IMR-90 (cell line): Measurements from ENCODE around the gene RASL10B. TPM values are rescaled to one million over a fixed set of nuclear protein-coding genes. Genes with fewer than 3 reads are reported as not detected.

ENCODE experiments used
- ATAC-seq: fragments of 200-7000 bp; cut with Tn5 transposase; 2 replicates; pipeline ENCODE4 v1.9.1; 2020; ENCODE audit warnings: low read depth, mild to moderate bottlenecking, moderate library complexity
- BruUV-seq: library from RNA; stranded (reverse); fragments of 400-500 nt; replicated peaks from 2 replicates; lab custom pipeline; 2021; lab: Mats Ljungman, UMichigan
- CTCF ChIA-PET: fragments of 300-600 bp; formaldehyde crosslinking; extraction: SDS; loops from one replicate; lab custom pipeline; 2021; ENCODE audit warnings: antibody characterized with exemption; lab: Yijun Ruan, JAX
- POLR2A ChIA-PET: fragments of 300-600 bp; sonication (Branson Sonifier 250); formaldehyde crosslinking; loops from one replicate; lab custom pipeline; 2022; ENCODE audit warnings: antibody characterized with exemption; ENCODE audit not compliant: unreplicated experiment; lab: Charles Lee
- DNase-seq: peaks from one replicate; pipeline ENCODE4 v3.0.0; 2013
- H2AFZ ChIP-seq: replicated peaks from 2 replicates; pipeline ENCODE3; 2013; ENCODE audit warnings: low read length, mild to moderate bottlenecking; ENCODE audit not compliant: poor library complexity
- H2AK5ac ChIP-seq: 2 replicates; pipeline ENCODE4 v1.6.1; 2013; ENCODE audit warnings: low read depth, low read length, inconsistent platforms
- H2AK9ac ChIP-seq: replicated peaks from 2 replicates; pipeline ENCODE3; 2013; ENCODE audit warnings: mild to moderate bottlenecking, low read depth, low read length, moderate library complexity; ENCODE audit not compliant: poor library complexity
- H2BK120ac ChIP-seq: 2 replicates; pipeline ENCODE4 v1.6.1; 2013; ENCODE audit warnings: low read depth, low read length, inconsistent platforms
- H2BK15ac ChIP-seq: 3 replicates; pipeline ENCODE4 v1.6.1; 2013; ENCODE audit warnings: low read depth, low read length, inconsistent platforms
- H2BK20ac ChIP-seq: 2 replicates; pipeline ENCODE4 v1.6.1; 2013; ENCODE audit warnings: low read depth, mild to moderate bottlenecking, inconsistent platforms, low read length, moderate library complexity
- H2BK5ac ChIP-seq: 2 replicates; pipeline ENCODE4 v1.6.1; 2013; ENCODE audit warnings: mild to moderate bottlenecking, low read depth, low read length, inconsistent platforms; ENCODE audit not compliant: poor library complexity, severe bottlenecking
- H3K14ac ChIP-seq: replicated peaks from 2 replicates; pipeline ENCODE4 v1.6.1; 2013; ENCODE audit warnings: low read depth, low read length, inconsistent platforms
- H3K18ac ChIP-seq: 2 replicates; pipeline ENCODE4 v1.6.1; 2013; ENCODE audit warnings: low read depth, low read length, control low read depth
- H3K23ac ChIP-seq: 2 replicates; pipeline ENCODE4 v1.6.1; 2013; ENCODE audit warnings: low read depth, low read length, inconsistent platforms
- H3K27ac ChIP-seq: 2 replicates; pipeline ENCODE4 v1.5.1; 2013; ENCODE audit warnings: mild to moderate bottlenecking, control low read depth, low read length; ENCODE audit not compliant: insufficient read depth
- H3K27me3 ChIP-seq: 2 replicates; pipeline ENCODE4 v1.6.1; 2013; ENCODE audit warnings: low read length; ENCODE audit not compliant: control insufficient read depth, insufficient read depth
- H3K36me3 ChIP-seq: 2 replicates; pipeline ENCODE4 v1.6.1; 2013; ENCODE audit warnings: low read length, mixed read lengths; ENCODE audit not compliant: control insufficient read depth, insufficient read depth
- H3K4ac ChIP-seq: 2 replicates; pipeline ENCODE4 v1.6.1; 2013; ENCODE audit warnings: low read depth, low read length, inconsistent platforms
- H3K4me1 ChIP-seq: 2 replicates; pipeline ENCODE4 v1.6.1; 2013; ENCODE audit warnings: low read length, mixed read lengths; ENCODE audit not compliant: control insufficient read depth, insufficient read depth
- H3K4me2 ChIP-seq: 2 replicates; pipeline ENCODE4 v1.6.1; 2013; ENCODE audit warnings: low read depth, mild to moderate bottlenecking, control low read depth, low read length, moderate library complexity
- H3K4me3 ChIP-seq: 2 replicates; pipeline ENCODE4 v1.5.1; 2013; ENCODE audit warnings: low read depth, mild to moderate bottlenecking, control low read depth, low read length, moderate library complexity; ENCODE audit not compliant: insufficient read depth
- H3K56ac ChIP-seq: 2 replicates; pipeline ENCODE4 v1.6.1; 2013; ENCODE audit warnings: low read length, inconsistent platforms; ENCODE audit not compliant: insufficient read depth; ENCODE audit errors: extremely low read depth
- H3K79me1 ChIP-seq, 2 experiments: 2 replicates each; pipeline ENCODE4 v1.6.1; 2013; ENCODE audit warnings: low read length in 2 of 2, inconsistent platforms in 1 of 2, low read depth in 1 of 2
- H3K9ac ChIP-seq: 2 replicates; pipeline ENCODE4 v1.6.1; 2013; ENCODE audit warnings: low read depth, low read length, control low read depth
- H3K9me1 ChIP-seq: 2 replicates; pipeline ENCODE4 v1.6.1; 2013; ENCODE audit warnings: low read length, inconsistent platforms; ENCODE audit not compliant: insufficient read depth
- H3K9me3 ChIP-seq: 2 replicates; pipeline ENCODE4 v1.6.1; 2013; ENCODE audit warnings: low read length; ENCODE audit not compliant: control insufficient read depth, insufficient read depth
- H4K20me1 ChIP-seq: 2 replicates; pipeline ENCODE4 v1.6.1; 2013; ENCODE audit warnings: low read length, inconsistent platforms; ENCODE audit not compliant: insufficient read depth
- H4K5ac ChIP-seq: 2 replicates; pipeline ENCODE4 v1.6.1; 2013; ENCODE audit warnings: mild to moderate bottlenecking, low read depth, low read length, control low read depth
- H4K8ac ChIP-seq, 2 experiments: 2 replicates each; pipeline ENCODE4 v1.6.1; 2013; ENCODE audit warnings: low read depth in 2 of 2, low read length in 2 of 2, control low read depth in 1 of 2, inconsistent platforms in 1 of 2
- H4K91ac ChIP-seq: 2 replicates; pipeline ENCODE4 v1.6.1; 2013; ENCODE audit warnings: low read depth, low read length, inconsistent platforms; ENCODE audit not compliant: insufficient read depth
- BHLHE40 ChIP-seq: fragments of 150-350 bp; IDR thresholded peaks from 2 replicates; pipeline ENCODE4 v1.6.1; 2016; ENCODE audit warnings: mild to moderate bottlenecking, low read depth, low read length
- CEBPB ChIP-seq: IDR thresholded peaks from 2 replicates; pipeline ENCODE4 v1.6.1; 2012; ENCODE audit warnings: low read depth, low read length, improper control_type of control experiment
- CHD1 ChIP-seq: IDR thresholded peaks from 2 replicates; pipeline ENCODE4 v1.6.1; 2012; ENCODE audit warnings: low read depth, low read length, improper control_type of control experiment
- CTCF ChIP-seq: conservative IDR thresholded peaks from 2 replicates; pipeline ENCODE4 v1.5.1; 2012; ENCODE audit warnings: mild to moderate bottlenecking, low read depth, low read length, improper control_type of control experiment
- ELK1 ChIP-seq: fragments of 150-350 bp; IDR thresholded peaks from 2 replicates; pipeline ENCODE4 v1.6.1; 2016; ENCODE audit warnings: low read depth, mild to moderate bottlenecking, low read length, moderate library complexity, borderline replicate concordance
- MAFK ChIP-seq: IDR thresholded peaks from 2 replicates; pipeline ENCODE4 v1.6.1; 2012; ENCODE audit warnings: low read depth, low read length, improper control_type of control experiment
- MAZ ChIP-seq: IDR thresholded peaks from 2 replicates; pipeline ENCODE4 v1.6.1; 2012; ENCODE audit warnings: low read depth, mild to moderate bottlenecking, low read length, improper control_type of control experiment, moderate library complexity, borderline replicate concordance
- MXI1 ChIP-seq: IDR thresholded peaks from 2 replicates; pipeline ENCODE4 v1.6.1; 2012; ENCODE audit warnings: low read depth, mild to moderate bottlenecking, low read length, moderate library complexity, borderline replicate concordance
- NFE2L2 ChIP-seq: fragments of 150-350 bp; IDR thresholded peaks from 2 replicates; pipeline ENCODE4 v1.6.1; 2016; ENCODE audit warnings: low read depth, mild to moderate bottlenecking, low read length
- RAD21 ChIP-seq: IDR thresholded peaks from 2 replicates; pipeline ENCODE4 v1.6.1; 2012; ENCODE audit warnings: low read length, improper control_type of control experiment
- RCOR1 ChIP-seq: IDR thresholded peaks from 2 replicates; pipeline ENCODE4 v1.6.1; 2012; ENCODE audit warnings: mild to moderate bottlenecking, low read length, improper control_type of control experiment; ENCODE audit not compliant: insufficient replicate concordance
- RFX5 ChIP-seq: IDR thresholded peaks from 2 replicates; pipeline ENCODE4 v1.8.0; 2012; ENCODE audit warnings: low read depth, mild to moderate bottlenecking, low read length, moderate library complexity
- SMC3 ChIP-seq: fragments of 150-350 bp; IDR thresholded peaks from 2 replicates; pipeline ENCODE4 v1.6.1; 2016; ENCODE audit warnings: low read depth, mild to moderate bottlenecking, antibody characterized with exemption, low read length, moderate library complexity
- WGBS, 2 experiments: methylation state at CpG; one replicate each; pipeline versions ENCODE4 v1.1.5 to v1.1.7; 2013; ENCODE audit warnings: missing lambda C conversion rate in 2 of 2; ENCODE audit not compliant: insufficient read length in 1 of 2; ENCODE audit errors: extremely low coverage in 2 of 2; 5-methylcytosine and 5-hydroxymethylcytosine counted together
- dilution Hi-C: fragments of 300-500 bp; cut with HindIII; formaldehyde crosslinking; loops from one replicate; pipeline ENCODE4 v1.14.3; 2018; ENCODE audit warnings: low sequenced_read_pairs; ENCODE audit not compliant: unreplicated experiment
- in situ Hi-C: fragments of 300-500 bp; cut with MboI; formaldehyde crosslinking; loops from 3 replicates; pipeline ENCODE4 v1.14.3; 2019; ENCODE audit warnings: low sequenced_read_pairs, inconsistent platforms, mixed read lengths
- intact Hi-C: fragments of 100-400 bp; cut with micrococcal nuclease; formaldehyde crosslinking; loops from 2 replicates; pipeline ENCODE4 v1.10.0; 2022
- polyA plus RNA-seq, 3 experiments: library from polyadenylated mRNA; depleted of rRNA; stranded (reverse); fragments of >200 nt; gene quantifications; 2 replicates each; pipeline ENCODE4 v1.2.3, GENCODE V29; 2012; ENCODE audit warnings: low replicate concordance in 1 of 3
- total RNA-seq: library from RNA; depleted of rRNA; stranded (reverse); fragments of >200 nt; gene quantifications from 2 replicates; pipeline ENCODE4 v1.2.3, GENCODE V29; 2012
- TF ChIP-seq, protein P1 (sequence below): fragments of 150-350 bp; IDR thresholded peaks from 2 replicates; pipeline ENCODE4 v1.6.1; 2017; ENCODE audit warnings: mild to moderate bottlenecking, antibody characterized with exemption, low read length, low read depth

The RASL10B gene
- total and polyA plus RNA-seq, 2 of the 4 experiments (the other 2 are of a cell fraction) = 4.1 to 4.7 TPM

DNA sequence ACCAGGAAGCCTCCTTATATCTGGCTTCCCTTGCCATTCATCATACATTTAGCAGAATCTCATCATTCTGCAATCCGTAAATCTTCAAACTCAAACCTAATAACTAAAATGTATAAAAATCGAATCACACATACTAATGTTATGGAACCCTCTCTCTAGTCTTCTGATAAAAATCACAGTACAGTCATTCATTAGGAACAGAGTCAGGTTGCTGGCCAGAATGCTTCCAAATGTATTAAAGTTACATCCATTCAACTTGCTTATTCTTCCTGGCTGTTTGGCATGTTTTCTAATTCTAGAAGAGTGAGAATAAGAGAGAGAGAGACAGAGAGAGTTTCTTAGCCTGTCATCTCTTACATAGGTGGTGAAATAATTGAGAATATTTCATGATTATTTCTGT lies 16.5 kb upstream of the RASL10B start:
- in situ Hi-C loops (no loop called here), dilution Hi-C loops (no loop called here), intact Hi-C loops (loop anchor here (5.0 kb wide), 1 partner anchor 38 kb away; no protein-coding TSS in a partner anchor)
- no peak overlapping the region for H3K23ac ChIP-seq
- H4K5ac ChIP-seq = no peak overlapping the region
- no peaks in the 10 kb centered on the region for H3K9me3 ChIP-seq
- no peak overlapping the region for H2BK20ac ChIP-seq
- ChIA-PET POLR2A (no interaction called here), CTCF (no interaction called here)
- H3K27ac ChIP-seq = no peak overlapping the region
- no peak overlapping the region for H2BK120ac ChIP-seq
- no peaks in the 10 kb centered on the region for H3K27me3 ChIP-seq
- H2AFZ ChIP-seq = no peak overlapping the region
- H3K79me1 ChIP-seq = peaks cover 9 to 34% of the 10 kb centered on the region in 2 experiments
- H3K36me3 ChIP-seq = peaks cover 13% of the 10 kb centered on the region
- no peak overlapping the region for H3K18ac ChIP-seq
- H2AK9ac ChIP-seq = no peak overlapping the region
- no peak overlapping the region for H2BK15ac ChIP-seq
- no peak overlapping the region for H2AK5ac ChIP-seq
- TF ChIP-seq MXI1 (no peak), MAZ (no peak), NFE2L2 (no peak), SMC3 (no peak), CEBPB (no peak), RCOR1 (no peak), ELK1 (no peak), CHD1 (no peak), MAFK (no peak), RFX5 (no peak), BHLHE40 (no peak), RAD21 (no peak), CTCF (no peak)
- TF ChIP-seq, protein P1, sequence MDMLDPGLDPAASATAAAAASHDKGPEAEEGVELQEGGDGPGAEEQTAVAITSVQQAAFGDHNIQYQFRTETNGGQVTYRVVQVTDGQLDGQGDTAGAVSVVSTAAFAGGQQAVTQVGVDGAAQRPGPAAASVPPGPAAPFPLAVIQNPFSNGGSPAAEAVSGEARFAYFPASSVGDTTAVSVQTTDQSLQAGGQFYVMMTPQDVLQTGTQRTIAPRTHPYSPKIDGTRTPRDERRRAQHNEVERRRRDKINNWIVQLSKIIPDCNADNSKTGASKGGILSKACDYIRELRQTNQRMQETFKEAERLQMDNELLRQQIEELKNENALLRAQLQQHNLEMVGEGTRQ = no peak
- H4K8ac ChIP-seq = no peak overlapping the region
- peaks cover 9% of the 10 kb centered on the region for H3K9me1 ChIP-seq
- no peak overlapping the region for H2BK5ac ChIP-seq
- H3K4me3 ChIP-seq = no peak overlapping the region
- H3K4me2 ChIP-seq = no peak overlapping the region
- WGBS, 2 experiments = 100% methylated on average over 2 of the region's 2 CpGs; no CpG with 5 or more reads in 1 of the 2 experiments
- H3K4ac ChIP-seq = no peak overlapping the region
- no peak overlapping the region for H4K91ac ChIP-seq
- H3K4me1 ChIP-seq = peaks cover 7% of the 10 kb centered on the region
- no TSS peak for BruUV-seq
- H4K20me1 ChIP-seq = peaks cover 16% of the 10 kb centered on the region; the same call in 1 of the 2 replicates
- no peak overlapping the region for H3K9ac ChIP-seq
- no peak overlapping the region for H3K14ac ChIP-seq
- no peak for DNase-seq
- no peak overlapping the region for H3K56ac ChIP-seq
- no peak for ATAC-seq
